Stimulated activated CD4-positive, alpha-beta T cell treated with anti-CD3 and anti-CD28 coated beads, Interleukin-15, amount 100 ng/mL, for 1 hour (primary cell): ENCODE data around the gene FASN.
"Not testable (repeated sequence)": the region's sequence is repeated elsewhere in the genome, so short reads cannot be mapped to it uniquely, and the experiment has no call there.

ENCODE experiments used
- DNase-seq, 2 donors: peaks; one replicate each; pipeline ENCODE4 v3.0.0-alpha.2; 2020; ENCODE audit warnings: low read depth in 1 of 2, low spot score in 1 of 2

The FASN gene

DNA sequence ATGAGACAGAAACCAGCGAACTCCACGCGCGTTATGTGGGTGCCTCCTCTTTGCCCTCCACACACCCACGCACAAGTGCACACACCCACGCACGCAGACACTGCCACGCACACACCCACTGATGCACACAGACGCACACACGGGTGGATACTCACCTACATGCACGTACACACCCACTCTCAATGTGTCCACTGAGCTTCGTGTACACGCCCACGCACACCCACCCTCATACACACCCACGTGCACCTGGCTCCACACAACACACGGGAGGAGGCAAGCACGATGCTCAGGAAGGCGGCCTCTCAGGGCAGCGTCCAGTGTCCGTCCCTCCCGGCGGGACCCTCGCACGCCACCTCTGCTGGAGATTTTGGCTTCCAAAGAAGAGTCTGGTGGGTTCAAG, 50.7 kb downstream of the FASN start:
- DNase-seq, result no peak

DNA sequence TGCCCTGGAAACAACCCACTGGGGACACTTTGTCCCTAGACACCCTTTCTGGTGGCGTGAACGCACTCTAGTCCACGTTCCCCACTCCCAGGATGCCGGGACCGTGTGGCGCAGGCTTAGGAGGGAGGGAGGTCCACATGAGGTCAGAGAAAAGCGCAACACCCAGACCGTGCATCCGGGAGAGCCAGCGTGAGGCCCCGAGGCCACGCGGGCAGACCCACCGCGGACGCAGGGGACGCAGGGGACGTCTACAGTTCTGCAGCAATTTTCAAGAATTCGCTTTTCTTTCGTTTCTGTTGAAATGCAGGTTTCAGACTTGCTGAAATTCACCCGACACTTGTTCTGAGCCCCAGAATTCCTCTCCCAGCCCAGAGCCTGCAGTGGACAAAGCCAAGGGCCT, 51.1 kb downstream of the FASN start:
- DNase-seq, result no peak

GRCh38 chr17:82045936-82046484, 52.0 kb downstream of the FASN start:
- DNase-seq, result no peak

DNA sequence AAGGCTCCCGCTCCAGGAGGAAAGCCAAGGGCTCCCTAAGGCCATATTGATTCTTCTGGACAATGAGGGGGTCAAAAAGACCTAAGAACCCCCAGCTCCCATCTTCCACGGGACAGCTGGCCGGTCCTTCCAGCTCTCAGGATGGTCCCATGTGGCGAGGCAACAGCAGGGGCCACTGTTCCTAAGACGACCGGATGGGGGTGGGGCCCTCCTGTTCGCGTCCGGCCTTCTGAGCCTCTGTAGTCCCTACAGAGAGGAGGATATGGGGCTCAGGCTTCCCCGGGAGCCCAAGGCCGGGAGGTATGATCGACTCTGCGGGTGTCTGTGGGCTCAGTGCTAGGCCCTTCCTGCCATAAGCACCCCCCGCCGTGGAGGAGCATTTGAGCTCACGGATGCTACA, 54.5 kb downstream of the FASN start:
- no peak for DNase-seq

- DNase-seq, result no peak
Measured at GRCh38 chr17:82042649-82043048, 55.4 kb downstream of the FASN start.

DNA sequence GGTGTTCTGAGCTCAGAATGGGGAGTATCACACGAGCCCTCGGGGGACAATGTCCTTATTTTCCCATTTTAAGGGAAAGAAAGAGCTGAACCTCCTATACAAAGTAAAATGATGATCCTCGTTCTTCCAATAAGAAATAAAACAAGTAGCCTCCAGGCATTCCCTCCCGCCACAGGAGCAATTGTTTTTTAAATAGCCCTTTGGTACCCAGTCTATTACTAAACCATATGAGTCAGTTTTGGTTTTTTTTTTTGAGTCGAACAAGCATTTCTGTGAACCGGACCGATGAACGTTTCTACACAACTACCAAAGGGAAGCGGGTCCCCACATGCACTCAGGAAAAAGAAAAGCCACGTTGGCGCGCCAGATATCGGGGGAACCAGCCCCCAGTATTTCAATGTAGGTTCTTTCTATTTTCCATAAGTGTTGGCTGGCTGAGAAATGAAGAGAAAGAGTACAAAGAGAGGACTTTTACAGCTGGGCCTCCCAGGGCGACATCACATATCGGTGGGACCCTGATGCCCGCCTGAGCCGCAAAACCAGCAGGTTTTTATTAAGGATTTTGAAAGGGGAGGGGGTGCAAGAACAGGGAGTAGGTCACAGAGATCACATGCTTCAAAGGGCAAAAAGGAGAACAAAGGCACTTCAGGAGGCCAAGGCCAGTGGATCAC, 56.8 kb downstream of the FASN start:
- no peak for DNase-seq

- no peak for DNase-seq
Measured at GRCh38 chr17:82039695-82040299, 58.2 kb downstream of the FASN start.

DNA sequence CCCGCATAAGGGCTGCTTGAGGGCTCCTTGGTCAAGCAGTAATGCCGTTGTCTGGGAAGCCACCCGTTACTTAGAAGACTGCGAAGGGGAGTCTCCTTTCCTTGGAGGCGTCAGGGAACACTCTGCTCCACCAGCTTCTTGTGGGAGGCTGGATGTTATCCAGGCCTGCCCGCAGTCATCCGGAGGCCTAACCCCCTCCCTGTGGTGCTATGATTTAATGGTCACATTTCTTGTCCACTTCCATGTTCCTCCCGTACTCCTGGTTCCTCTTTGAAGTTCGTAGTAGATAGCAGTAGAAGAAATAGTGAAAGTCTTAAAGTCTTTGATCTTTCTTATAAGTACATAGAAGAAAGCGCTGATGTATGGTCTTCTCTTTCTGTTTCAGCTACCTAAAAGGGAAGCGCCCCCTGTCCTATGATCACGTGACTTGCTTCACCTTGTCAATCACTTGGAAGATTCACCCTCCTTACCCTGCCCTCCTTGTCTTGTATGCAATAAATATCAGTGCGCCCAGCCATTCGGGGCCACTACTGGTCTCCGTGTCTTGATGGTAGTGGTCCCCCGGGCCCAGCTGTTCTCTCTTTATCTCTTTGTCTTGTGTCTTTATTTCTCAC, 59.1 kb downstream of the FASN start:
- DNase-seq, result not testable (repeated sequence)

DNA sequence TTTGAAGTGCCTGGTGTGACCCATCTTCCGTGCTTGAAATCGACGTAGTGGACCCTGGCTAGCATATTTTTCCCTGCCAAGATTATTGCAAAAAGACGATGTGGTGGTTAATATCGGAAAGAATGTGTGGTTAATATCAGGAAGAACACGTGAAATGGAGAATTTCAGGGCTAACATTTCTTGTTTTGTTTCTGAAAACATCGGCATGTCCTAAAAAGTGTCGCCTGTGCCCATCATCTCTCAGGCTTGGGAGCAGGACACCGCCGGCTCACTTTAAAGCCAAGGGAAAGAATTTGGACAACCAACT, 60.2 kb downstream of the FASN start:
- DNase-seq, result no peak

DNA sequence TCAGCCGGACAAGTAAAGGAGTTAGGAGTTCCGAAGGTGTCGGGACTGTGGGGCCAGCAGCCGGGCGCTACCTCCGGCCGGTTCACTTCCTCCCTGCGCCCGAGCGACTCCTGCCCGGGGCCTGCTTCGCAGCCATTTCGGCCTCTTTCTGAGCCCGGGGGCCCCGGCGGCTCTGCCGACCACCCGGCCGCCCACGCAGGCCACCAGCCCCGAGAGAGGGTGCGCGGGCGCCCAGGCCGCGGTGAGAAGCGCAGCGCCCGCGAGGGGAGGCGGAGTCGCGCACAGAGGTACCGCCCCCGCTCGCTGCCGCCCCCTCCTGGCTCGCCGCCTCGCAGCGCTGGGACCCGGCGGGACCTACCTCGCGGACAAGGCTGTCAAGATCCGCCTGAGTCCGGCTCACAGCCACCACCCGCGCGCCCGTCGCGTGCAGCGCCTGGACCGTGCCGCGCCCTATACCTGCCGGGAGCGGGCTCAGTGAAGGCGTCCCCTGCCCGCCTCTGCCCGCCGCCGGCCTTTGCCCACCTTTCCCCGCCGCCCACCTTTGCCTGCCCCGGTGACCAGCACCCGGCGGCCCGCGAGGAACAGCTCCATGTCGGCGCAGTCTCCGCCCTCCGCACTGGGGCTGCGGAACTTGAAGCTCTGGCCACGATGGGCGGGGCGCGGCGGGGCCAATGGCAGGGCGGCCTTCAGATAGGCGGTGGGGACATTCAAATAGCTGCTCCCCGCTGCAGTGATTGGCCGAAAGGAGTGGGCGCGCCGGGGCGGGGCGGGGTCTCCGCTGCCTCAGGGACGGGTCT, 60.7 kb downstream of the FASN start, which contains the start of gene DCXR:
DCXR (minus strand) TSS at position 606 of the 797 bp plus-strand sequence; CDS start at position 591, 15 bp downstream.
- peak; percentile 86 to 89 for DNase-seq

- no peak for DNase-seq
Measured at GRCh38 chr17:82036634-82037091, 61.4 kb downstream of the FASN start.

- DNase-seq, result no peak
Measured at GRCh38 chr17:82035956-82036633, 61.9 kb downstream of the FASN start.

GRCh38 chr17:82035488-82035887, 62.5 kb downstream of the FASN start:
- DNase-seq, result no peak

GRCh38 chr17:82034371-82035011, 63.5 kb downstream of the FASN start:
- DNase-seq, result no peak

DNA sequence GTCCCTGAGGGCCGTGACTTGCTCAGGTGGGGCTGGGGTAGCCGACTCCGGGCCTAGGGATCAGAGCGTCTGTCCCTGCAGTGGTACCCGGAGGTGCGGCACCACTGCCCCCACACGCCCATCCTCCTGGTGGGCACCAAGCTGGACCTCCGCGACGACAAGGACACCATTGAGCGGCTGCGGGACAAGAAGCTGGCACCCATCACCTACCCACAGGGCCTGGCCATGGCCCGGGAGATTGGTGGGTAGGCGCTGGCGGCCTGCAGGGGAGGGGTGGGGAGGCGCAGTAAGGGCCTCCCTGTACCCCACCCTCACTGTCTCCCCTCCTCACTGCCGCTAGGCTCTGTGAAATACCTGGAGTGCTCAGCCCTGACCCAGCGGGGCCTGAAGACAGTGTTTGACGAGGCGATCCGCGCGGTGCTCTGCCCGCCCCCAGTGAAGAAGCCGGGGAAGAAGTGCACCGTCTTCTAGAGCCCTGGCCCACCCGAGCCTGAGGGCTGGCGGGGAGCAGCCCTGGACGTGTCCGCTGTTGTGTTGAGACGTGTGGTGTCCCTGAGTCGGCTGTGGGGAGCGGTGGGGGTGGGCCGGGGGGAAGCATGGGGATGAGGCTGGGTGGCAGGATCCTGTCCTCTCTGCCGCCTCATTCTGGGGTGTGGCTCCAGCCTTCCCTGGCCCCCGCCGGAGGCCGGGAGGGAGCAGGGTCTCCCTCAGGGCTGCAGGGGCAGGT, 64.5 kb downstream of the FASN start:
- no peak for DNase-seq

GRCh38 chr17:82031885-82032627, 66.0 kb downstream of the FASN start:
- DNase-seq, result no peak

DNA sequence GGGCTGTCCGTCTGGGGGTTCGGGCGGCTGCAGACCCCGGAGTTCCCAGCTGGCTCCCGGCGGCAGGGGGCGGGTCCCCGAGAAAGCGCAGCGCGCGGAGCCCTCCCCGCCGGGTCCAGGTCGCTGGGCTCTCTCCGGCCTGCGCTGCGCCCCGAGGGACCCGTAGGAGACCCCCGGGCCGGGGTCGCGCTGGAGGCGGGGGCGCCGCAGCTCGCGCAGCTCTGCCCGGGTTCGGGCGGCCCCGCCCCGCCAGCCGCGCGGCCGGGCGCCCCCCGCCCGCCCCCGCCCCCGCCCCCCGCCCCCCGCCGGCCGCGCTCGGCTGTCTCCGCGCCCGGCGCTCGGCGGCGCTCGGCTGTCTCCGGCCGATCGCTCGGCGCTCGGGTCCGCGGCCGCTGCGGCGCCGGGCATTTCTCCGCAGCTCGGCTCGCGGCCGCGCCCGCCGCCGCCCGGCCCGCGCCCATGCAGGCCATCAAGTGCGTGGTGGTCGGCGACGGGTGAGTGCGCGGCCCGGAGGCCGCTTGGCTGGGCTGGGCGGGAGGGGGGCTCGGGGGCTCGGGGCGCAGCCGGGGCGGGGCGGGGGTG, 66.6 kb downstream of the FASN start, which contains the start of gene RAC3:
RAC3 (plus strand) TSS at position 376 of the 582 bp plus-strand sequence; CDS start at position 460, 84 bp downstream.
- no peak for DNase-seq

DNA sequence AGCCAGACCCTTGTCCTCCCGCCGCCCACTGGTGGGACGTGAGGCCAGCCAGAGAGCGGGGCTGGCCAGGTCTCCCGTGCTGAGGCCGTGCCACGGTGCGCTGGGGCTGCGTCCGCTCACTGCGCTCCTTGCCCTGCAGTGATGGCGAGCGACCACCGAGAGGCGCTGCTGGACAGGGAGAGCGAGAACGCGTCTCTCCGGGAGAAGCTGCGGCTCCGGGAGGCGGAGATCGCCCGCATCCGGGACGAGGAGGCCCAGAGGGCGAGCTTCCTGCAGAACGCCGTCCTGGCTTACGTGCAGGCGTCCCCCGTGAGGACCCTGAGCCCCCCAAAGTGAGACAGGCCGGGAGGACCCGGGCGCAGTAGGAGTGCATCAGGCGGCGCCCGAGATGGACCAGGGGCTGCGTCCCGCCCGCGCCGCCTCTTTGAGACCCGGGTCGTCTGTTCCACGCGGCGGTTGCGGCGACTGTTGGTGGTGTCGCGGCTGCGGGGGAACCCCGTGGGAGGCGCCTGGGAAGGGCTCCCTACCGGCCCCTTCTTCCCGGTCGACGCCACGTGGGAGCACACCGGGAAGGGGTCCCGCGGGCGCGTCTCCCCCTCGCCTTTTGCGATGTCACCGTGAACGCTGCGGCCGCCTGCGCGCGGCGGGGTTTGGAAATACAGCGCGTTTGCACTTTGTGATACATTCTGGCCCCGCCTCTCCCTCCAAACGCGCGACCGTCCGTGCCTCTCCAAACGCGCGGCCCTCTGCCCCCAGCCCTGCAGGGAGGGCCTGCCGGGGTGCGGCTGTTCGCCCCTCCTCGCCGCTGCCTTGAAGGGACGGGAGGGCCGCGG, 67.3 kb downstream of the FASN start:
- peak; percentile 69 for DNase-seq
